DMS53 treated with DMSO at 0.1 percent for 48 hours (cell line): ENCODE measurements around the gene DDX42.
"Not testable (repeated sequence)": the region's sequence is repeated elsewhere in the genome, so short reads cannot be mapped to it uniquely, and the experiment has no call there.

Experiments used
- DNase-seq: peaks from one replicate; lab custom pipeline; 2025; ENCODE audit not compliant: unreplicated experiment; lab: John Stamatoyannopoulos, UW

The DDX42 gene

GRCh38 chr17:63866625-63867024, 92.7 kb downstream of the DDX42 start:
- not testable (repeated sequence) for DNase-seq
